ENCODE results near the gene SND1. TPM values are rescaled to one million over a fixed set of nuclear protein-coding genes. Genes with fewer than 3 reads are reported as not detected.
A peak's percentile ranks its signal among the peaks of the same experiment; 100 is the strongest.

The SND1 gene
- total and polyA plus RNA-seq, 10 of the 15 experiments (the other 5 are each of a cell fraction or from before 2014, with no cell fraction given): 52.4 to 270 (median 146) TPM

- no peak for TF ChIP-seq WRNIP1 (IDR thresholded peaks at IDR 0.05; ENCODE audit: borderline replicate concordance, low read depth, low read length)
- no peak for TF ChIP-seq EP300 (IDR thresholded peaks at IDR 0.05; ENCODE audit: borderline replicate concordance in 1 of 2, control insufficient read depth in 1 of 2, low read depth in 2 of 2, low read length in 2 of 2)
- no peak for TF ChIP-seq NFYB (IDR thresholded peaks at IDR 0.05; ENCODE audit: insufficient read depth, low read depth, low read length)
- no peak for TF ChIP-seq ZBTB11 (CRISPR knock-in tag; IDR thresholded peaks at IDR 0.05)
Observed at GRCh38 chr7:128108129-128108528, 456.1 kb downstream of the SND1 start (continued).

- Histone ChIP-seq H3K27ac (ENCODE audit: control insufficient read depth, insufficient read depth) (peak overlapping the region; percentile 73), H2AFZ (ENCODE audit: control insufficient read depth, low read depth, low read length) (peak overlapping the region; percentile 47), H3K4me3 (peak overlapping the region; percentile 16; the same call in 1 of the 2 replicates), H3K9me3 (replicated peaks; ENCODE audit: control insufficient read depth, insufficient read depth, low read length) (no peaks in the 10 kb centered on the region), H3K79me2 (ENCODE audit: control insufficient read depth, insufficient read depth, low read length) (no peaks in the 10 kb centered on the region), H3K9ac (ENCODE audit: control insufficient read depth, insufficient read depth, low read length) (peak overlapping the region; percentile 55; the same call in 1 of the 2 replicates), H3K4me2 (ENCODE audit: control insufficient read depth, insufficient read depth) (peak overlapping the region; percentile 82), H4K20me1 (ENCODE audit: control insufficient read depth, insufficient read depth) (no peaks in the 10 kb centered on the region), H3K36me3 (ENCODE audit: control insufficient read depth in 2 of 2, insufficient read depth in 2 of 2, low read length in 1 of 2) (no peaks in the 10 kb centered on the region), H3K4me1 (ENCODE audit: control insufficient read depth, insufficient read depth, low read length) (peaks cover 30% of the 10 kb centered on the region), H3K27me3 (replicated peaks in 1 of 2; ENCODE audit: control insufficient read depth in 2 of 2, insufficient read depth in 2 of 2, low read length in 1 of 2) (no peaks in the 10 kb centered on the region)
- POLR2A ChIA-PET: interaction anchor here (0.7 kb wide), 1 partner anchor 335 kb away, joined by 3 read pairs; no protein-coding TSS in a partner anchor
- intact Hi-C loops (cut with micrococcal nuclease; ENCODE audit: unreplicated experiment) (no loop called here), in situ Hi-C loops (cut with MboI) (no loop called here)
- peak; percentile 78 for DNase-seq (ENCODE audit: low read depth, low spot score)
- SMC1A ChIA-PET (ENCODE audit: uncharacterized antibody, unreplicated experiment): interaction anchor here (0.5 to 2.0 kb wide), 6 partner anchors 9 to 716 kb away, joined by 3 to 8 read pairs (median 3); partner anchors contain the start of gene ZNF800
- FAIRE-seq: peak; percentile 95
- CTCF ChIA-PET: interaction anchor here (0.6 to 4.7 kb wide), 5 partner anchors 25 to 770 kb away, joined by 3 to 28 read pairs (median 4); no protein-coding TSS in a partner anchor
- ATAC-seq: peak; percentile 82
- BruUV-seq (replicated peaks): TSS peak; percentile 19
- WGBS (ENCODE audit: insufficient coverage, insufficient replicate concordance, low lambda C conversion rate, missing lambda C conversion rate): 6% methylated on average over 11 of the region's 11 CpGs
- RAD21 ChIA-PET (ENCODE audit: unreplicated experiment): interaction anchor here (1.0 to 1.3 kb wide), 5 partner anchors 20 to 108 kb away, joined by 3 to 6 read pairs (median 5); no protein-coding TSS in a partner anchor
- peak; percentile 85 for TF ChIP-seq EED (IDR thresholded peaks at IDR 0.05; ENCODE audit: low read depth)
- TF ChIP-seq GABPA (IDR thresholded peaks at IDR 0.05; ENCODE audit: low read depth): no peak
- TF ChIP-seq IRF4 (IDR thresholded peaks at IDR 0.05; ENCODE audit: low read depth, low read length): peak; percentile 88
- TF ChIP-seq JUND (IDR thresholded peaks at IDR 0.05; ENCODE audit: low read depth, low read length): no peak
- TF ChIP-seq ZSCAN29 (IDR thresholded peaks at IDR 0.05): no peak
- TF ChIP-seq CBX3 (IDR thresholded peaks at IDR 0.05; ENCODE audit: borderline replicate concordance, low read depth): no peak
- peak; percentile 95 for TF ChIP-seq MEF2B (IDR thresholded peaks at IDR 0.05; ENCODE audit: partially characterized antibody, poor library complexity, severe bottlenecking)
- TF ChIP-seq NFYA (IDR thresholded peaks at IDR 0.05; ENCODE audit: borderline replicate concordance, low read depth, low read length): no peak
- no peak for TF ChIP-seq SIN3A (IDR thresholded peaks at IDR 0.05; ENCODE audit: low read depth, low read length)
- no peak for TF ChIP-seq YBX1 (IDR thresholded peaks at IDR 0.05)
- no peak for TF ChIP-seq SMC3 (IDR thresholded peaks at IDR 0.05; ENCODE audit: borderline replicate concordance, low read length)
- no peak for TF ChIP-seq SIX5 (IDR thresholded peaks at IDR 0.05; ENCODE audit: low read depth, low read length, severe bottlenecking)
- no peak for TF ChIP-seq POLR2AphosphoS2 (IDR thresholded peaks at IDR 0.05; ENCODE audit: low read depth, low read length)
- TF ChIP-seq EP300 (IDR thresholded peaks at IDR 0.05; ENCODE audit: borderline replicate concordance in 1 of 2, control insufficient read depth in 1 of 2, low read depth in 2 of 2, low read length in 2 of 2): peak; percentile 57 to 73; a peak in 2 of 4 replicates
- peak in 1 of 2 experiments; percentile 100; a peak in 2 of 4 replicates for TF ChIP-seq ETV6 (conservative IDR thresholded peaks at IDR 0.05 in 1 of 2, IDR thresholded peaks at IDR 0.05 in 1 of 2; ENCODE audit: borderline replicate concordance in 1 of 2, low read depth in 1 of 2)
Observed at GRCh38 chr7:128108641-128109423, 456.8 kb downstream of the SND1 start.

Measured in GM12878 (cell line).